K562 (cell line): ENCODE data around the gene ANKRD45. TPM values are rescaled to one million over a fixed set of nuclear protein-coding genes. Genes with fewer than 3 reads are reported as not detected.
A peak's percentile ranks its signal among the peaks of the same experiment; 100 is the strongest.

Experiments
- BACH1 ChIP-seq: fragments of 200-800 bp; sonication (Bioruptor generic); IDR thresholded peaks from 2 replicates; pipeline ENCODE4 v1.6.1; 2016; ENCODE audit warnings: missing genetic modification characterization, missing compliant biosample characterization
- CCAR2 ChIP-seq: fragments of 200-400 bp; formaldehyde crosslinking; IDR thresholded peaks from 2 replicates; pipeline ENCODE4 v1.6.1; 2017; ENCODE audit warnings: mild to moderate bottlenecking, low read depth, low read length
- GABPA ChIP-seq: fragments of 200-800 bp; sonication (Bioruptor generic); conservative IDR thresholded peaks from 2 replicates; pipeline ENCODE4 v1.6.1; 2016; ENCODE audit warnings: low read depth, missing genetic modification characterization, missing compliant biosample characterization
- HCFC1 ChIP-seq: IDR thresholded peaks from 2 replicates; pipeline ENCODE4 v1.6.1; 2012; ENCODE audit warnings: low read depth, low read length, improper control_type of control experiment
- HMG20A ChIP-seq: fragments of 450-650 bp; formaldehyde crosslinking; conservative IDR thresholded peaks from 2 replicates; pipeline ENCODE4 v1.4.0; 2020; ENCODE audit warnings: mild to moderate bottlenecking, mixed read lengths
- KLF13 ChIP-seq: fragments of 450-650 bp; IDR thresholded peaks from 2 replicates; pipeline ENCODE4 v1.6.1; 2016; ENCODE audit warnings: missing genetic modification characterization, low read depth, mild to moderate bottlenecking, missing compliant biosample characterization, moderate library complexity, borderline replicate concordance
- MEIS2 ChIP-seq: fragments of 450-650 bp; IDR thresholded peaks from 2 replicates; pipeline ENCODE4 v1.6.1; 2014; ENCODE audit warnings: mild to moderate bottlenecking; ENCODE audit not compliant: partially characterized antibody
- POLR2B ChIP-seq: fragments of 450-650 bp; IDR thresholded peaks from 2 replicates; pipeline ENCODE4 v1.6.1; 2018; ENCODE audit warnings: low read depth; ENCODE audit not compliant: partially characterized antibody
- PTBP1 ChIP-seq: fragments of 200-400 bp; formaldehyde crosslinking; IDR thresholded peaks from 2 replicates; pipeline ENCODE4 v1.6.1; 2017; ENCODE audit warnings: low read depth, low read length
- RB1 ChIP-seq: fragments of 450-650 bp; IDR thresholded peaks from 2 replicates; pipeline ENCODE4 v1.6.1; 2017; ENCODE audit warnings: low read depth, mild to moderate bottlenecking
- RBM34 ChIP-seq: fragments of 200-400 bp; formaldehyde crosslinking; IDR thresholded peaks from 2 replicates; pipeline ENCODE4 v1.6.1; 2018; ENCODE audit warnings: low read length, borderline replicate concordance; ENCODE audit not compliant: insufficient read depth
- SRSF3 ChIP-seq: fragments of 200-400 bp; formaldehyde crosslinking; IDR thresholded peaks from 2 replicates; pipeline ENCODE4 v1.6.1; 2016; ENCODE audit warnings: mild to moderate bottlenecking, low read length, moderate library complexity; ENCODE audit not compliant: insufficient read depth
- TCFL5 ChIP-seq: fragments of 250-450 bp; sonication (Bioruptor Pico); conservative IDR thresholded peaks from 2 replicates; pipeline ENCODE4 v1.6.1; 2021; ENCODE audit warnings: mild to moderate bottlenecking, moderate library complexity, matching md5 sums
- TOE1 ChIP-seq, 2 experiments: fragments of 450-650 bp in 1 of 2; sonication (generic) in 1 of 2; formaldehyde crosslinking in 1 of 2; IDR thresholded peaks; 2 replicates each; pipeline versions ENCODE4 v1.7.1 to v1.8.0; 2016 to 2022; ENCODE audit warnings: borderline replicate concordance in 2 of 2, mild to moderate bottlenecking in 2 of 2, antibody characterized with exemption in 1 of 2, inconsistent platforms in 1 of 2, low read depth in 1 of 2, missing genetic modification reagents in 1 of 2, moderate library complexity in 1 of 2
- ZNF217 ChIP-seq: sonication (generic); formaldehyde crosslinking; IDR thresholded peaks from 2 replicates; pipeline ENCODE4 v1.8.0; 2022; ENCODE audit warnings: mild to moderate bottlenecking, missing genetic modification reagents
- ZNF354B ChIP-seq: fragments of 250-450 bp; sonication (Bioruptor Pico); IDR thresholded peaks from 2 replicates; pipeline ENCODE4 v1.4.0; 2020
- polyA plus RNA-seq, 8 experiments: library from polyadenylated mRNA; depleted of rRNA in 4 of 8; stranded (reverse) in 5 of 8; unstranded in 3 of 8; fragments of >200 nt; fragmentation: Nextera tagmentation in 2 of 8; fragmentation: Illumina TruSeq in 1 of 8; extraction: Ambion mirVana in 2 of 8; extraction: Trizol in 1 of 8; gene quantifications; 2 replicates each; pipeline versions ENCODE4 v1.2.1 to v1.2.3, GENCODE V29; 2011 to 2014; ENCODE audit warnings: inconsistent platforms in 1 of 8, missing spikeins in 1 of 8
- total RNA-seq, 7 experiments: library from RNA; depleted of rRNA in 6 of 7; stranded (reverse); fragments of >200 nt in 6 of 7; fragmentation: Illumina TruSeq in 2 of 7; extraction: Trizol in 2 of 7; gene quantifications; 2 replicates each; pipeline versions ENCODE4 v1.2.1 to v1.2.3, GENCODE V29; 2011 to 2021; ENCODE audit warnings: low replicate concordance in 1 of 7
- TF ChIP-seq, protein P1 (sequence below): fragments of 450-650 bp; formaldehyde crosslinking; conservative IDR thresholded peaks from 2 replicates; pipeline ENCODE4 v1.4.0; 2022; ENCODE audit warnings: mild to moderate bottlenecking, missing genetic modification characterization
- TF ChIP-seq, protein P2 (sequence below): fragments of 450-650 bp; formaldehyde crosslinking; IDR thresholded peaks from 2 replicates; pipeline ENCODE4 v1.4.0; 2022; ENCODE audit warnings: mild to moderate bottlenecking, moderate library complexity
- TF ChIP-seq, protein P3 (sequence below): fragments of 200-400 bp; formaldehyde crosslinking; IDR thresholded peaks from 2 replicates; pipeline ENCODE4 v1.6.1; 2017; ENCODE audit warnings: mild to moderate bottlenecking, low read depth, low read length, moderate library complexity
- TF ChIP-seq, protein P4 (sequence below): fragments of 250-450 bp; sonication (Bioruptor Pico); IDR thresholded peaks from 2 replicates; pipeline ENCODE4 v1.8.0; 2021; ENCODE audit warnings: moderate library complexity, mild to moderate bottlenecking, inconsistent platforms

Gene ANKRD45
- total and polyA plus RNA-seq, 9 of the 15 experiments (the other 6 are each of a cell fraction or from before 2014, with no cell fraction given): 0.10 to 0.30 (median 0.11) TPM; not detected in 2

DNA sequence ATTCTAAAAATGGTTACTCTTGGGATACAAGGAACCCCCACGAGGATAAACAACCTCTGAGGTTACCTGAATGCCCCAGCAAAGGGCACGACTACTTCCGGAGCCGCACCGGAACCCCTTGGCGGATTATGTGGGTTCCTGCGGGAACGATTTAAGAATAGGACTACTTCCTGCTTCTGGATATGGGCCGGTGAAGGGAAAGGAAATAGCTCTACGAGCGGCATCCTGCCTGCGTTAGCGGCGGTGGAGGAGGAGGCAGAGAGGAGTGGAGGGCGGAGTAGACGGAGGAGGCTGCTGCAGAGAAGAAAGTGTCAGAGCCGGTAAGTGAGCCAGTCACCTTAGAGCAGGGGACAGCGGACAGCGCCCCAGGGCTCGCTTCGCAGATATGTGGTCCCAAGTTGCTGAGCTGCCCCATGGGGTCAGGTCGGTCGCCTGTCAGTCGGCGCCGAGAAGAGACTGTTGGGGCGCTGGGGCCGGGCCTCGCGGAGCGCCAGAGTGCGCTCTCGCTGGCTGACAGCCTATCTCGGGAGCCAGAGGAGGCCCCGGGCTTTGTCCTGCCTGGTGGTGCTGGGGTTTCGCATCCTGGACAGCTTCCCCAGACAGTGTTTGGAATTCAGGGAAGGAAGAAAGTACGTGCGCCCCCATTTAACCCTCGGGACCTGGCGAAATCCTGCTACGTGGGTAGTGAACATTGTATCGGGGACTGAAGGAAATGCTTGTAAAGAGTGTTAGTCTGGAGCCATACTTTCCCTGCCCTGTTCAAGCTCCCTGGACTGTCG, 45.3 kb upstream of the ANKRD45 start, which contains the start of gene KLHL20 (continued):
- TF ChIP-seq, protein P1, sequence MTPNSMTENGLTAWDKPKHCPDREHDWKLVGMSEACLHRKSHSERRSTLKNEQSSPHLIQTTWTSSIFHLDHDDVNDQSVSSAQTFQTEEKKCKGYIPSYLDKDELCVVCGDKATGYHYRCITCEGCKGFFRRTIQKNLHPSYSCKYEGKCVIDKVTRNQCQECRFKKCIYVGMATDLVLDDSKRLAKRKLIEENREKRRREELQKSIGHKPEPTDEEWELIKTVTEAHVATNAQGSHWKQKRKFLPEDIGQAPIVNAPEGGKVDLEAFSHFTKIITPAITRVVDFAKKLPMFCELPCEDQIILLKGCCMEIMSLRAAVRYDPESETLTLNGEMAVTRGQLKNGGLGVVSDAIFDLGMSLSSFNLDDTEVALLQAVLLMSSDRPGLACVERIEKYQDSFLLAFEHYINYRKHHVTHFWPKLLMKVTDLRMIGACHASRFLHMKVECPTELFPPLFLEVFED (CRISPR knock-in tag): 0 out of 2 replicates have a peak, but pooled peaks have one; percentile 57
- TF ChIP-seq GABPA (tag): peak; percentile 100
- TF ChIP-seq HMG20A (CRISPR knock-in tag): 0 out of 2 replicates have a peak, but pooled peaks have one; percentile 32
- TF ChIP-seq BACH1 (tag): no peak
- TF ChIP-seq PTBP1: peak; percentile 80; the same call in 1 of the 2 replicates
- no peak for TF ChIP-seq ZNF217
- TF ChIP-seq RBM34: no peak
- peak; percentile 90 for TF ChIP-seq TOE1 (IDR thresholded peaks at IDR 0.05; ENCODE audit: borderline replicate concordance)
- peak; percentile 21; the same call in 1 of the 2 replicates for TF ChIP-seq TOE1 (CRISPR knock-in tag; IDR thresholded peaks at IDR 0.05; ENCODE audit: borderline replicate concordance, low read depth)
- TF ChIP-seq TCFL5 (CRISPR knock-in tag): 0 out of 2 replicates have a peak, but pooled peaks have one; percentile 35
- TF ChIP-seq, protein P2, sequence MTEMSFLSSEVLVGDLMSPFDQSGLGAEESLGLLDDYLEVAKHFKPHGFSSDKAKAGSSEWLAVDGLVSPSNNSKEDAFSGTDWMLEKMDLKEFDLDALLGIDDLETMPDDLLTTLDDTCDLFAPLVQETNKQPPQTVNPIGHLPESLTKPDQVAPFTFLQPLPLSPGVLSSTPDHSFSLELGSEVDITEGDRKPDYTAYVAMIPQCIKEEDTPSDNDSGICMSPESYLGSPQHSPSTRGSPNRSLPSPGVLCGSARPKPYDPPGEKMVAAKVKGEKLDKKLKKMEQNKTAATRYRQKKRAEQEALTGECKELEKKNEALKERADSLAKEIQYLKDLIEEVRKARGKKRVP: peak; percentile 65; the same call in 1 of the 2 replicates
- peak; percentile 49 for TF ChIP-seq MEIS2
- peak; percentile 92 for TF ChIP-seq RB1
- no peak for TF ChIP-seq CCAR2
- TF ChIP-seq, protein P3, sequence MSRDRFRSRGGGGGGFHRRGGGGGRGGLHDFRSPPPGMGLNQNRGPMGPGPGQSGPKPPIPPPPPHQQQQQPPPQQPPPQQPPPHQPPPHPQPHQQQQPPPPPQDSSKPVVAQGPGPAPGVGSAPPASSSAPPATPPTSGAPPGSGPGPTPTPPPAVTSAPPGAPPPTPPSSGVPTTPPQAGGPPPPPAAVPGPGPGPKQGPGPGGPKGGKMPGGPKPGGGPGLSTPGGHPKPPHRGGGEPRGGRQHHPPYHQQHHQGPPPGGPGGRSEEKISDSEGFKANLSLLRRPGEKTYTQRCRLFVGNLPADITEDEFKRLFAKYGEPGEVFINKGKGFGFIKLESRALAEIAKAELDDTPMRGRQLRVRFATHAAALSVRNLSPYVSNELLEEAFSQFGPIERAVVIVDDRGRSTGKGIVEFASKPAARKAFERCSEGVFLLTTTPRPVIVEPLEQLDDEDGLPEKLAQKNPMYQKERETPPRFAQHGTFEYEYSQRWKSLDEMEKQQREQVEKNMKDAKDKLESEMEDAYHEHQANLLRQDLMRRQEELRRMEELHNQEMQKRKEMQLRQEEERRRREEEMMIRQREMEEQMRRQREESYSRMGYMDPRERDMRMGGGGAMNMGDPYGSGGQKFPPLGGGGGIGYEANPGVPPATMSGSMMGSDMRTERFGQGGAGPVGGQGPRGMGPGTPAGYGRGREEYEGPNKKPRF: no peak
- TF ChIP-seq HCFC1: peak; percentile 91
- no peak for TF ChIP-seq SRSF3
- TF ChIP-seq ZNF354B (CRISPR knock-in tag): 0 out of 2 replicates have a peak, but pooled peaks have one; percentile 26
- TF ChIP-seq KLF13 (tag): no peak
- TF ChIP-seq, protein P4, sequence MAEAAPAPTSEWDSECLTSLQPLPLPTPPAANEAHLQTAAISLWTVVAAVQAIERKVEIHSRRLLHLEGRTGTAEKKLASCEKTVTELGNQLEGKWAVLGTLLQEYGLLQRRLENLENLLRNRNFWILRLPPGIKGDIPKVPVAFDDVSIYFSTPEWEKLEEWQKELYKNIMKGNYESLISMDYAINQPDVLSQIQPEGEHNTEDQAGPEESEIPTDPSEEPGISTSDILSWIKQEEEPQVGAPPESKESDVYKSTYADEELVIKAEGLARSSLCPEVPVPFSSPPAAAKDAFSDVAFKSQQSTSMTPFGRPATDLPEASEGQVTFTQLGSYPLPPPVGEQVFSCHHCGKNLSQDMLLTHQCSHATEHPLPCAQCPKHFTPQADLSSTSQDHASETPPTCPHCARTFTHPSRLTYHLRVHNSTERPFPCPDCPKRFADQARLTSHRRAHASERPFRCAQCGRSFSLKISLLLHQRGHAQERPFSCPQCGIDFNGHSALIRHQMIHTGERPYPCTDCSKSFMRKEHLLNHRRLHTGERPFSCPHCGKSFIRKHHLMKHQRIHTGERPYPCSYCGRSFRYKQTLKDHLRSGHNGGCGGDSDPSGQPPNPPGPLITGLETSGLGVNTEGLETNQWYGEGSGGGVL (CRISPR knock-in tag): no peak
- peak; percentile 98 for TF ChIP-seq POLR2B
